Progenitor cell of endocrine pancreas (in vitro differentiated cells): ENCODE data around the gene PLGRKT. TPM values are rescaled to one million over a fixed set of nuclear protein-coding genes. Genes with fewer than 3 reads are reported as not detected.

Source experiments
- DNase-seq: peaks from one replicate; pipeline ENCODE4 v3.0.0; 2021; ENCODE audit warnings: low spot score; ENCODE audit not compliant: unreplicated experiment
- H3K27ac Mint-ChIP-seq: 2 replicates; pipeline ENCODE4 v1.8.0; 2021; ENCODE audit warnings: mild to moderate bottlenecking, moderate library complexity, mixed read lengths
- H3K27me3 Mint-ChIP-seq: 2 replicates; pipeline ENCODE4 v1.8.0; 2021; ENCODE audit warnings: mixed read lengths
- H3K36me3 Mint-ChIP-seq: 2 replicates; pipeline ENCODE4 v1.8.0; 2022; ENCODE audit warnings: mixed read lengths; ENCODE audit not compliant: insufficient read depth
- H3K4me1 Mint-ChIP-seq: 2 replicates; pipeline ENCODE4 v1.8.0; 2021; ENCODE audit warnings: low read depth, mixed read lengths
- H3K4me3 Mint-ChIP-seq: 2 replicates; pipeline ENCODE4 v1.8.0; 2021; ENCODE audit warnings: low read depth, mild to moderate bottlenecking, moderate library complexity, mixed read lengths
- H3K9me3 Mint-ChIP-seq: 2 replicates; pipeline ENCODE4 v1.8.0; 2021; ENCODE audit warnings: low read depth, mixed read lengths
- total RNA-seq: library from RNA; stranded (reverse); gene quantifications from 2 replicates; pipeline ENCODE4 v1.2.1, GENCODE V29; 2021
- TF ChIP-seq, protein P1 (sequence below): fragments of 200-600 bp; sonication (generic); IDR thresholded peaks from one replicate; pipeline ENCODE4 v1.5.0; 2021; ENCODE audit warnings: antibody characterized with exemption, mild to moderate bottlenecking; ENCODE audit not compliant: unreplicated experiment

The PLGRKT gene
- total RNA-seq, 1 donor from 2014 or later, result 18.9 TPM

- DNase-seq, result no peak
- peaks cover 3% of the 10 kb centered on the region for H3K9me3 Mint-ChIP-seq
- H3K27ac Mint-ChIP-seq, result no peak overlapping the region
- no peak overlapping the region for H3K4me3 Mint-ChIP-seq
- H3K4me1 Mint-ChIP-seq, result no peaks in the 10 kb centered on the region
- H3K27me3 Mint-ChIP-seq, result no peaks in the 10 kb centered on the region
- TF ChIP-seq, protein P1, sequence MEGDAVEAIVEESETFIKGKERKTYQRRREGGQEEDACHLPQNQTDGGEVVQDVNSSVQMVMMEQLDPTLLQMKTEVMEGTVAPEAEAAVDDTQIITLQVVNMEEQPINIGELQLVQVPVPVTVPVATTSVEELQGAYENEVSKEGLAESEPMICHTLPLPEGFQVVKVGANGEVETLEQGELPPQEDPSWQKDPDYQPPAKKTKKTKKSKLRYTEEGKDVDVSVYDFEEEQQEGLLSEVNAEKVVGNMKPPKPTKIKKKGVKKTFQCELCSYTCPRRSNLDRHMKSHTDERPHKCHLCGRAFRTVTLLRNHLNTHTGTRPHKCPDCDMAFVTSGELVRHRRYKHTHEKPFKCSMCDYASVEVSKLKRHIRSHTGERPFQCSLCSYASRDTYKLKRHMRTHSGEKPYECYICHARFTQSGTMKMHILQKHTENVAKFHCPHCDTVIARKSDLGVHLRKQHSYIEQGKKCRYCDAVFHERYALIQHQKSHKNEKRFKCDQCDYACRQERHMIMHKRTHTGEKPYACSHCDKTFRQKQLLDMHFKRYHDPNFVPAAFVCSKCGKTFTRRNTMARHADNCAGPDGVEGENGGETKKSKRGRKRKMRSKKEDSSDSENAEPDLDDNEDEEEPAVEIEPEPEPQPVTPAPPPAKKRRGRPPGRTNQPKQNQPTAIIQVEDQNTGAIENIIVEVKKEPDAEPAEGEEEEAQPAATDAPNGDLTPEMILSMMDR, result no peak
- H3K36me3 Mint-ChIP-seq, result peaks cover 19% of the 10 kb centered on the region
Observed at GRCh38 chr9:5428794-5429528, 8.8 kb downstream of the PLGRKT start.

GRCh38 chr9:5428172-5428571 lies 9.6 kb downstream of the PLGRKT start:
- H3K9me3 Mint-ChIP-seq, result peaks cover 3% of the 10 kb centered on the region
- no peak overlapping the region for H3K4me3 Mint-ChIP-seq
- no peak overlapping the region for H3K27ac Mint-ChIP-seq
- no peaks in the 10 kb centered on the region for H3K27me3 Mint-ChIP-seq
- TF ChIP-seq, protein P1, result no peak
- H3K4me1 Mint-ChIP-seq, result no peaks in the 10 kb centered on the region
- no peak for DNase-seq
- H3K36me3 Mint-ChIP-seq, result peaks cover 16% of the 10 kb centered on the region

GRCh38 chr9:5427005-5427404 lies 10.7 kb downstream of the PLGRKT start:
- no peak overlapping the region for H3K27ac Mint-ChIP-seq
- no peaks in the 10 kb centered on the region for H3K27me3 Mint-ChIP-seq
- DNase-seq, result no peak
- peaks cover 6% of the 10 kb centered on the region for H3K36me3 Mint-ChIP-seq
- no peak overlapping the region for H3K4me3 Mint-ChIP-seq
- no peaks in the 10 kb centered on the region for H3K4me1 Mint-ChIP-seq
- H3K9me3 Mint-ChIP-seq, result peaks cover 3% of the 10 kb centered on the region
- TF ChIP-seq, protein P1, result no peak

DNA sequence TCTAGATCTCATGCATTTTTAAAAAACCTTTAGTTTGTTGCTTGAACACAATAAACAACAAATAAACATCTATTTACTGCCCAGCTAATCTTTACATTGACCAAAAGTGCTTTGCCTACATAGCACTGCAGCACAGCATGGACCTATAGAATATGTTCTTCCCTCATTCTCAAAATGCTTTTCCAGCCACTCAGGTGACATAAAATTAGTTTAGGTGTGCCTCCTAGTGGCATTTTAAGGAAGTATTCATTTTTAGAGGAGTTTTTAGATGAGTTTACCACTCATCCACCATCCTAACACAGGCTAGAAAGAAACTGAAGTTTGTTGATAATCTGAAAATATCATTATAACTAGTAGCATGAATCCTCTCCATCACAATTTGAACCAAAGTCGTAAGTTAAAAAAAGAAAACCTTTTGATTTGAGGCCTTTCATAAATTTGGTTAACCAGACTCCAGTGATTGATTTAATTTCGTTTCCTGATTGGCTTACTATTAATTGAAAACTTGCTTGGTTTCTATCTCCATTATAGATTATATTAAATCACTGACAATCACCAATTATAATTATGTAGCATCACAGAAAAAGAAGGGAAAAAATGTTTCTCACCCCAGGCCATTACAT lies 12.6 kb downstream of the PLGRKT start:
- H3K4me1 Mint-ChIP-seq, result no peaks in the 10 kb centered on the region
- no peak overlapping the region for H3K4me3 Mint-ChIP-seq
- peaks cover 3% of the 10 kb centered on the region for H3K9me3 Mint-ChIP-seq
- TF ChIP-seq, protein P1, result peak; percentile 38
- DNase-seq, result no peak
- H3K27me3 Mint-ChIP-seq, result no peaks in the 10 kb centered on the region
- H3K27ac Mint-ChIP-seq, result no peak overlapping the region
- H3K36me3 Mint-ChIP-seq, result no peaks in the 10 kb centered on the region

DNA sequence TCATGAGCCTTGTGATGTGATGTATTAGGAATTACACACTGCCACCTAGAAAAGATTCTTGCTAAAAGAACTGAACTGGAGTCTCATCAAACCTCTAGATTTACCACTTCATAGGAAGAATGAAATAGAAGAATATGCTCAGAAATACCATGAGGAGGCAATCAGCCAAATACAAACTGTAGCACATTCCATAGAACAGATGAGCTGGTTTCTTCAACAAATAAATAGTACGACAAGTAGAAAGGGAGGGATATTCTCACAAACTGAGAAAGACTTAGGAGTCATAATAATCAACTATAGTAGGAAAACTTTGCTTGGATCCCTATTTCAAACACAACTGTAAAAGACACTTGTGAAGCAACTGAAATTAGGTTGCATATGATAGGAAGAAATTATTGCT lies 15.4 kb downstream of the PLGRKT start:
- H3K9me3 Mint-ChIP-seq, result peaks cover 3% of the 10 kb centered on the region
- H3K4me1 Mint-ChIP-seq, result no peaks in the 10 kb centered on the region
- no peak overlapping the region for H3K4me3 Mint-ChIP-seq
- no peak overlapping the region for H3K27ac Mint-ChIP-seq
- DNase-seq, result no peak
- H3K36me3 Mint-ChIP-seq, result peaks cover 2% of the 10 kb centered on the region
- H3K27me3 Mint-ChIP-seq, result no peaks in the 10 kb centered on the region
- TF ChIP-seq, protein P1, result no peak
